Suppressor macrophage treated with lipopolysaccharide for 1 hour (primary cell): ENCODE results near the gene PCDHA8.
"Not testable (repeated sequence)": the region's sequence is repeated elsewhere in the genome, so short reads cannot be mapped to it uniquely, and the experiment has no call there.

Source experiments
- DNase-seq, 3 donors: peaks; one replicate each; pipeline ENCODE4 v3.0.0-alpha.2; 2020 to 2022

The PCDHA8 gene

GRCh38 chr5:140828362-140828737, 12.6 kb upstream of the PCDHA8 start:
- peak in 1 of 3 donors; percentile 12 for DNase-seq

DNA sequence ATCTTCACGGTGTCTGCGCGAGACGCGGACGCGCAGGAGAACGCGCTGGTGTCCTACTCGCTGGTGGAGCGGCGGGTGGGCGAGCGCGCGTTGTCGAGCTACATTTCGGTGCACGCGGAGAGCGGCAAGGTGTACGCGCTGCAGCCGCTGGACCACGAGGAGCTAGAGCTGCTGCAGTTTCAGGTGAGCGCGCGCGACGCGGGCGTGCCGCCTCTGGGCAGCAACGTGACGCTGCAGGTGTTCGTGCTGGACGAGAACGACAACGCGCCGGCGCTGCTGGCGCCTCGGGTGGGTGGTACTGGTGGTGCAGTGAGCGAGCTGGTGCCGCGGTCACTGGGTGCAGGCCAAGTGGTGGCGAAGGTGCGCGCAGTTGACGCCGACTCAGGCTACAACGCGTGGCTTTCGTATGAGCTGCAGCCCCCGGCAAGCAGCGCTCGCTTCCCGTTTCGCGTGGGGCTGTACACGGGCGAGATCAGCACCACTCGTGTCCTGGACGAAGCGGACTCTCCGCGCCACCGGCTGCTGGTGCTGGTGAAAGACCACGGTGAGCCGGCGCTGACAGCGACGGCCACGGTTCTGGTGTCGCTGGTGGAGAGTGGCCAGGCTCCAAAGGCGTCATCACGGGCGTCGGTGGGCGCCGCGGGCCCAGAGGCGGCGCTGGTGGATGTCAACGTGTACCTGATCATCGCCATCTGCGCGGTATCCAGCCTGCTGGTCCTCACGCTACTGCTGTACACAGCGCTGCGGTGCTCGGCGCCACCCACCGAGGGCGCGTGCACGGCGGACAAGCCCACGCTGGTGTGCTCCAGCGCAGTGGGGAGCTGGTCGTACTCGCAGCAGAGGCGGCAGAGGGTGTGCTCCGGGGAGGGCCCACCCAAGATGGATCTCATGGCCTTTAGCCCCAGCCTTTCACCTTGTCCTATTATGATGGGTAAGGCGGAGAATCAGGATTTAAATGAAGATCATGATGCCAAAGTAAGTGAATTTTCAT, 11.2 kb upstream of the PCDHA8 start:
- peak in 1 of 3 donors; percentile 8 for DNase-seq

- DNase-seq: peak in 2 of 3 donors; percentile 5 to 18
Measured at GRCh38 chr5:140833993-140834392, 7.0 kb upstream of the PCDHA8 start, which contains the start of gene PCDHA7. Gene PCDHA7 (plus strand): TSS chr5:140834269. CDS start chr5:140834384, 115 bp downstream.

DNA sequence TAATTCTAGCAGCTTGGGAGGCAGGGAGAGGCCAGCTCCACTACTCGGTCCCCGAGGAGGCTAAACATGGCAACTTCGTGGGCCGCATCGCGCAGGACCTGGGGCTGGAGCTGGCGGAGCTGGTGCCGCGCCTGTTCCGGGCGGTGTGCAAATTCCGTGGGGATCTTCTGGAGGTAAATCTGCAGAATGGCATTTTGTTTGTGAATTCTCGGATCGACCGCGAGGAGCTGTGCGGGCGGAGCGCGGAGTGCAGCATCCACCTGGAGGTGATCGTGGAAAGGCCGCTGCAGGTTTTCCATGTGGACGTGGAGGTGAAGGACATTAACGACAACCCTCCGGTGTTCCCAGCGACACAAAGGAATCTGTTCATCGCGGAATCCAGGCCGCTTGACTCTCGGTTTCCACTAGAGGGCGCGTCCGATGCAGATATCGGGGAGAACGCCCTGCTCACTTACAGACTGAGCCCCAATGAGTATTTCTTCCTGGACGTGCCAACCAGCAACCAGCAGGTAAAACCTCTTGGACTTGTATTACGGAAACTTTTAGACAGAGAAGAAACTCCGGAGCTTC, 6.5 kb upstream of the PCDHA8 start:
- not testable (repeated sequence) for DNase-seq

DNA sequence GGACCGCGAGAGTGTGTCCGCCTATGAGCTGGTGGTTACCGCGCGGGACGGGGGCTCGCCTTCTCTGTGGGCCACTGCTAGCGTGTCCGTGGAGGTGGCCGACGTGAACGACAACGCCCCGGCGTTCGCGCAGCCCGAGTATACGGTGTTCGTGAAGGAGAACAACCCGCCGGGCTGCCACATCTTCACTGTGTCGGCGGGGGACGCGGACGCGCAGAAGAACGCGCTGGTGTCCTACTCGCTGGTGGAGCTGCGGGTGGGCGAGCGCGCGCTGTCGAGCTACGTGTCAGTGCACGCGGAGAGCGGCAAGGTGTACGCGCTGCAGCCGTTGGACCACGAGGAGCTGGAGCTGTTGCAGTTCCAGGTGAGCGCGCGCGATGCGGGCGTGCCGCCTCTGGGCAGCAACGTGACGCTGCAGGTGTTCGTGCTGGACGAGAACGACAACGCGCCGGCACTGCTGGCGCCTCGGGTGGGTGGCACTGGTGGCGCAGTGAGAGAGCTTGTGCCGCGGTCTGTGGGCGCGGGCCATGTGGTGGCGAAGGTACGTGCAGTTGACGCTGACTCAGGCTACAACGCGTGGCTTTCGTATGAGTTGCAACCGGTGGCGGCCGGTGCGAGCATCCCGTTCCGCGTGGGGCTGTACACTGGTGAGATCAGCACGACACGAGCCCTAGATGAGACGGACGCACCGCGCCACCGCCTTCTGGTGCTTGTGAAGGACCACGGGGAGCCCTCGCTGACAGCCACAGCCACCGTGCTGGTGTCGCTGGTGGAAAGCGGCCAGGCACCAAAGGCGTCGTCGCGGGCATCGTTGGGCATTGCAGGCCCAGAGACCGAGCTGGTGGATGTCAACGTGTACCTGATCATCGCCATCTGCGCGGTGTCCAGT, 5.1 kb upstream of the PCDHA8 start:
- DNase-seq: peak in 1 of 3 donors; percentile 13

GRCh38 chr5:140842798-140843733, 2.1 kb downstream of the PCDHA8 start:
- DNase-seq: no peak

DNA sequence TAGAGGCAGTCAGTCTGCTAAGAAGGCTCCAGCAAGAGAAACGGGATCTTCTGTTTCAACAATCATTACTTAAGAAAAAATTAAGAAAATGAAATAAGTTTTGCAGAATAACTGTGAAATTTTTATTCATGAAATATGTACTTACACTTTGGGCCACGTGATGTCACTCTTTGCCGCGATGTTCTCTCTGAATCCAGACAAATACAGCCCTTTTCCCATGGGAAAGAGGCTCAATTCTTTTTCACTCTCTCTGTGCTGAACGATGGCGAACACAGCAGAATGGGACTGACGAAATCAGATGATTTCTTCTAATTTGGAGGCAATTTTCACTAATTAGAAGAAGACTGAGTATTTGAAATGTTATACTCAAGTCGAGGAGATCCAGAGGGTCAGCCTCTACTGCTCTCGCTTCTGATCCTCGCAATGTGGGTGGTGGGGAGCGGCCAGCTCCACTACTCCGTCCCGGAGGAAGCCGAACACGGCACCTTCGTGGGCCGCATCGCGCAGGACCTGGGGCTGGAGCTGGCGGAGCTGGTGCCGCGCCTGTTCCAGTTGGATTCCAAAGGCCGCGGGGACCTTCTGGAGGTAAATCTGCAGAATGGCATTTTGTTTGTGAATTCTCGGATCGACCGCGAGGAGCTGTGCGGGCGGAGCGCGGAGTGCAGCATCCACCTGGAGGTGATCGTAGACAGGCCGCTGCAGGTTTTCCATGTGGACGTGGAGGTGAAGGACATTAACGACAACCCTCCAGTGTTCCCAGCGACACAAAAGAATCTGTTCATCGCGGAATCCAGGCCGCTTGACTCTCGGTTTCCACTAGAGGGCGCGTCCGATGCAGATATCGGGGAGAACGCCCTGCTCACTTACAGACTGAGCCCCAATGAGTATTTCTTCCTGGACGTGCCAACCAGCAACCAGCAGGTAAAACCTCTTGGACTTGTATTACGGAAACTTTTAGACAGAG, 7.4 kb downstream of the PCDHA8 start, which contains the start of gene PCDHA9:
PCDHA9 (plus strand) TSS at position 244 of the 964 bp plus-strand sequence; CDS start at position 358, 114 bp downstream.
- not testable (repeated sequence) for DNase-seq

DNA sequence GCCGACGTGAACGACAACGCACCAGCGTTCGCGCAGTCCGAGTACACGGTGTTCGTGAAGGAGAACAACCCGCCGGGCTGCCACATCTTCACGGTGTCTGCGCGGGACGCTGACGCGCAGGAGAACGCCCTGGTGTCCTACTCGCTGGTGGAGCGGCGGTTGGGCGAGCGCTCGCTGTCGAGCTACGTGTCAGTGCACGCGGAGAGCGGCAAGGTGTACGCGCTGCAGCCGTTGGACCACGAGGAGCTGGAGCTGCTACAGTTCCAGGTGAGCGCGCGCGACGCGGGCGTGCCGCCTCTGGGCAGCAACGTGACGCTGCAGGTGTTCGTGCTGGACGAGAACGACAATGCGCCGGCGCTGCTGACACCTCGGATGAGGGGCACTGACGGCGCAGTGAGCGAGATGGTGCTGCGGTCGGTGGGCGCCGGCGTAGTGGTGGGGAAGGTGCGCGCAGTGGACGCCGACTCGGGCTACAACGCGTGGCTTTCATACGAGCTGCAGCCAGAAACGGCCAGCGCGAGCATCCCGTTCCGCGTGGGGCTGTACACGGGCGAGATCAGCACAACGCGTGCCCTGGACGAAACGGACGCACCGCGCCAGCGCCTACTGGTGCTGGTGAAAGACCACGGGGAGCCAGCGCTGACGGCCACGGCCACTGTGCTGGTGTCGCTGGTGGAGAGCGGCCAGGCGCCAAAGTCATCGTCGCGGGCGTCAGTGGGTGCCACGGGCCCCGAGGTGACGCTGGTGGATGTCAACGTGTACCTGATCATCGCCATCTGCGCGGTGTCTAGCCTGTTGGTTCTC, 9.0 kb downstream of the PCDHA8 start:
- not testable (repeated sequence) for DNase-seq

DNA sequence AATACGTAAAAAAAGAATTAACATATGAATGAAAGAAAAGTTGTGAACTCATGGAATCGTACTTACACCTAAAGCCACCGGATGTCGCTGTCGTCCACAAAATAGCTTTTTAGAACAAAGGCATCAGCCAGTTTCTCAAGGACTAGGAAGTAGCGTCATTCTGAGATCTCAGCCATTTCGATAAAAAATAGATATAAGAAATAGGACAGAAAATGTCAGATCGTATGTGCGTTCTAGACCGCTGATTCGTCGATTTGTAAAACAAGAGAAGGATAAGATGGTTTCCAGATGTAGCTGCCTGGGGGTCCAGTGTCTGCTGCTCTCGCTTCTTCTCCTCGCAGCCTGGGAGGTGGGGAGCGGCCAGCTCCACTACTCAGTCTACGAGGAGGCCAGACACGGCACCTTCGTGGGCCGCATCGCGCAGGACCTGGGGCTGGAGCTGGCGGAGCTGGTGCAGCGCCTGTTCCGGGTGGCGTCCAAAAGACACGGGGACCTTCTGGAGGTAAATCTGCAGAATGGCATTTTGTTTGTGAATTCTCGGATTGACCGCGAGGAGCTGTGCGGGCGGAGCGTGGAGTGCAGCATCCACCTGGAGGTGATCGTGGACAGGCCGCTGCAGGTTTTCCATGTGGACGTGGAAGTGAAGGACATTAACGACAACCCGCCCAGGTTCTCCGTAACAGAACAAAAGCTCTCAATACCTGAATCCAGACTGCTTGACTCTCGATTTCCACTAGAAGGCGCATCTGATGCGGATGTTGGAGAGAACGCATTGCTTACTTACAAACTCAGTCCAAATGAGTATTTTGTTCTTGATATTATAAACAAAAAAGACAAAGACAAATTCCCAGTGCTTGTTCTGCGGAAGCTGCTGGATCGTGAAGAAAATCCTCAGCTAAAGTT, 15.0 kb downstream of the PCDHA8 start, which contains the start of gene PCDHA10:
PCDHA10 (plus strand) TSS at position 126 of the 903 bp plus-strand sequence; CDS start at position 278, 152 bp downstream.
- no peak for DNase-seq

DNA sequence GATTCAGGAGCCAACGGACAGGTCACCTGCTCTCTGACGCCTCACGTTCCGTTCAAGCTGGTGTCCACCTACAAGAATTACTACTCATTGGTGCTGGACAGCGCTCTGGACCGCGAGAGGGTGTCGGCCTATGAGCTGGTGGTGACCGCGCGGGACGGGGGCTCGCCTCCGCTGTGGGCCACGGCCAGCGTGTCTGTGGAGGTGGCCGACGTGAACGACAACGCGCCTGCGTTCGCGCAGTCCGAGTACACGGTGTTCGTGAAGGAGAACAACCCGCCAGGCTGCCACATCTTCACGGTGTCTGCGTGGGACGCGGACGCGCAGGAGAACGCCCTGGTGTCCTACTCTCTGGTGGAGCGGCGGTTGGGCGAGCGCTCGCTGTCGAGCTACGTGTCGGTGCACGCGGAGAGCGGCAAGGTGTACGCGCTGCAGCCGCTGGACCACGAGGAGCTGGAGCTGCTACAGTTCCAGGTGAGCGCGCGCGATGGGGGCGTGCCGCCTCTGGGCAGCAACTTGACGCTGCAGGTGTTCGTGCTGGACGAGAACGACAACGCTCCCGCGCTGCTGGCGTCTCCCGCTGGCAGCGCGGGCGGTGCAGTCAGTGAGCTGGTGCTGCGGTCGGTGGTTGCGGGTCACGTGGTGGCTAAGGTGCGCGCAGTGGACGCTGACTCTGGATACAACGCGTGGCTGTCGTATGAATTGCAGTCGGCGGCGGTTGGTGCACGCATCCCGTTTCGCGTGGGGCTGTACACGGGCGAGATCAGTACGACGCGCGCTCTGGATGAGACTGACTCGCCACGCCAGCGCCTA, 16.4 kb downstream of the PCDHA8 start:
- DNase-seq: no peak

- DNase-seq: no peak
Measured at GRCh38 chr5:140857987-140858240, 16.9 kb downstream of the PCDHA8 start.

- DNase-seq: no peak
Measured at GRCh38 chr5:140862441-140863295, 21.7 kb downstream of the PCDHA8 start.

DNA sequence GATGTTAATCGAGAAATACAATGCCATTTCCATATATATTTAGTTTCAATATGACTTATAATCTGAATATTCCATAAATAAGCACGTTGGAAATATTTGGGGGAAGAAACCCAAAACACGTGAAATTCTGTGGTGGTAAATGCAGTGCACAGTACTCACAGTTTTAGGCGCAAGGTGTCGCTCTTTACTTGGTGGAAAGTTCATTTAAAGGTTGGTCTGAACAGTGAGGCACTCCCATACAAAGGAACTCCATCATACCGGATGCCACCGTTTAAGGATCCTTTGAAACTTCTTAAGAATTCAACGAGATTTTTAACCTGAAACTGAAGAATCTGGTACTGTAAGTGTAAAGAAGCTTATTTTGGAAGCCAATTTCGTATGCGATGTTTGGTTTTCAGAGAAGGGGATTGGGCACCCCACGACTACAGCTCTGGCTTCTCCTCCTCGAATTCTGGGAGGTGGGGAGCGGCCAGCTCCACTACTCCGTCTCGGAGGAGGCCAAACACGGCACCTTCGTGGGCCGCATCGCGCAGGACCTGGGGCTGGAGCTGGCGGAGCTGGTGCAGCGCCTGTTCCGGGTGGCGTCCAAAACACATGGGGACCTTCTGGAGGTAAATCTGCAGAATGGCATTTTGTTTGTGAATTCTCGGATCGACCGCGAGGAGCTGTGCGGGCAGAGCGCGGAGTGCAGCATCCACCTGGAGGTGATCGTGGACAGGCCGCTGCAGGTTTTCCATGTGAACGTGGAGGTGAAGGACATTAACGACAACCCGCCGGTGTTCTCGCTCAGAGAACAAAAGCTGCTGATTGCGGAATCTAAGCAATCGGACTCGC, 28.0 kb downstream of the PCDHA8 start, which contains the start of gene PCDHA11:
PCDHA11 (plus strand) TSS at position 237 of the 834 bp plus-strand sequence; CDS start at position 384, 147 bp downstream.
- peak in 1 of 3 donors; percentile 3 for DNase-seq

DNA sequence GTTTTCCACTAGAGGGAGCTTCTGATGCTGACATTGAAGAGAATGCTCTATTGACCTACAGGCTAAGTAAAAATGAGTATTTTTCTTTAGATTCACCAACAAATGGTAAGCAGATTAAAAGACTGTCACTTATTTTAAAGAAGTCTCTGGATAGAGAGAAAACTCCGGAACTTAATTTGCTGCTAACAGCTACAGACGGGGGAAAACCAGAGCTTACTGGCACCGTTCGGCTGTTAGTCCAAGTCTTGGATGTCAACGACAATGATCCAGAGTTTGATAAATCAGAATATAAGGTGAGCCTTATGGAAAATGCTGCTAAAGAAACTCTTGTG, 28.5 kb downstream of the PCDHA8 start:
- DNase-seq: no peak
